H1 (cell line): ENCODE data around the gene JMJD7. TPM values are rescaled to one million over a fixed set of nuclear protein-coding genes. Genes with fewer than 3 reads are reported as not detected.

Experiments
- CTCF ChIA-PET: fragments of 300-600 bp; sonication (Branson Sonifier 250); formaldehyde crosslinking; loops from one replicate; lab custom pipeline; 2021; ENCODE audit not compliant: partially characterized antibody; lab: Charles Lee
- POLR2A ChIA-PET: fragments of 300-600 bp; sonication (Branson Sonifier 250); formaldehyde crosslinking; loops from one replicate; lab custom pipeline; 2021; ENCODE audit warnings: inconsistent platforms; ENCODE audit not compliant: partially characterized antibody; lab: Charles Lee
- DNase-seq, 2 experiments: peaks; one replicate each; pipeline versions ENCODE4 v3.0.0 to v3.0.0-alpha.2; 2010 to 2022; ENCODE audit warnings: low spot score in 2 of 2, low read depth in 1 of 2, mixed read lengths in 1 of 2
- FAIRE-seq: peaks from 2 replicates; lab custom pipeline; 2011; peaks lifted over from hg19 to GRCh38; lab: Jason Lieb, UNC
- H2AFZ ChIP-seq: 2 replicates; pipeline ENCODE4 v1.8.1; 2012; ENCODE audit warnings: low read length, inconsistent platforms
- H2AK5ac ChIP-seq: 2 replicates; pipeline ENCODE4 v1.6.1; 2013; ENCODE audit warnings: low read depth, low read length
- H2BK120ac ChIP-seq: replicated peaks from 2 replicates; pipeline ENCODE3; 2013; ENCODE audit warnings: low read depth, low read length, inconsistent platforms
- H2BK12ac ChIP-seq: 2 replicates; pipeline ENCODE4 v1.6.1; 2013; ENCODE audit warnings: low read depth, low read length
- H2BK15ac ChIP-seq: 2 replicates; pipeline ENCODE4 v1.6.1; 2013; ENCODE audit warnings: low read length
- H2BK20ac ChIP-seq: 2 replicates; pipeline ENCODE4 v1.6.1; 2013; ENCODE audit warnings: low read length
- H2BK5ac ChIP-seq: 2 replicates; pipeline ENCODE4 v1.6.1; 2013; ENCODE audit warnings: low read depth, low read length
- H3K14ac ChIP-seq: 2 replicates; pipeline ENCODE4 v1.6.1; 2013; ENCODE audit warnings: inconsistent platforms; ENCODE audit not compliant: insufficient read length
- H3K18ac ChIP-seq: 2 replicates; pipeline ENCODE4 v1.6.1; 2013; ENCODE audit warnings: low read length; ENCODE audit errors: extremely low read depth
- H3K23ac ChIP-seq: 2 replicates; pipeline ENCODE4 v1.6.1; 2013; ENCODE audit warnings: inconsistent platforms; ENCODE audit not compliant: insufficient read length
- H3K23me2 ChIP-seq: 2 replicates; pipeline ENCODE4 v1.6.1; 2013; ENCODE audit warnings: low read depth, low read length
- H3K27ac ChIP-seq: 2 replicates; pipeline ENCODE4 v1.6.1; 2011; ENCODE audit warnings: low read depth, low read length, inconsistent platforms
- H3K27me3 ChIP-seq, 4 experiments: replicated peaks in 1 of 4; 1 replicate in 1 of 4; 2 replicates in 3 of 4; pipeline versions ENCODE4 v1.6.1 to v1.8.1; 2011 to 2013; ENCODE audit warnings: low read length in 3 of 4, mild to moderate bottlenecking in 3 of 4, inconsistent platforms in 2 of 4, mixed read lengths in 2 of 4, moderate library complexity in 1 of 4; ENCODE audit not compliant: control insufficient read depth in 3 of 4, insufficient read depth in 3 of 4; ENCODE audit errors: extremely low read depth in 1 of 4
- H3K36me3 ChIP-seq, 4 experiments: 2 replicates each; pipeline versions ENCODE4 v1.6.1 to v1.8.1; 2011 to 2013; ENCODE audit warnings: mild to moderate bottlenecking in 4 of 4, low read length in 3 of 4, moderate library complexity in 2 of 4, control low read depth in 1 of 4, inconsistent platforms in 1 of 4; ENCODE audit not compliant: insufficient read depth in 4 of 4, control insufficient read depth in 2 of 4
- H3K4ac ChIP-seq: replicated peaks from 2 replicates; pipeline ENCODE3; 2013; ENCODE audit warnings: low read length, low read depth, mixed read lengths, inconsistent platforms; ENCODE audit not compliant: insufficient read length
- H3K4me1 ChIP-seq, 4 experiments: replicated peaks in 1 of 4; 1 replicate in 1 of 4; 2 replicates in 3 of 4; pipeline versions ENCODE4 v1.6.1 to v1.8.1; 2011 to 2013; ENCODE audit warnings: low read length in 3 of 4, inconsistent platforms in 2 of 4, mixed read lengths in 1 of 4; ENCODE audit not compliant: insufficient read depth in 4 of 4, control insufficient read depth in 3 of 4
- H3K4me2 ChIP-seq, 2 experiments: 2 replicates each; pipeline versions ENCODE4 v1.6.1 to v1.8.1; 2011 to 2013; ENCODE audit warnings: low read depth in 2 of 2, low read length in 2 of 2, control low read depth in 1 of 2, inconsistent platforms in 1 of 2, mild to moderate bottlenecking in 1 of 2; ENCODE audit not compliant: insufficient read depth in 1 of 2
- H3K4me3 ChIP-seq, 4 experiments: fragments of 200-600, 300-600 bp in 1 of 4; sonication (generic), shearing (Covaris generic), sonication (Bioruptor Twin) in 1 of 4; 2 replicates each; pipeline versions ENCODE4 v1.5.1 to v1.8.1; 2011 to 2016; ENCODE audit warnings: low read length in 4 of 4, low read depth in 3 of 4, control low read depth in 2 of 4, inconsistent platforms in 2 of 4, mild to moderate bottlenecking in 2 of 4, mixed read lengths in 1 of 4, moderate library complexity in 1 of 4; ENCODE audit not compliant: insufficient read depth in 2 of 4; ENCODE audit errors: extremely low read depth in 1 of 4
- H3K56ac ChIP-seq: replicated peaks from 2 replicates; pipeline ENCODE3; 2013; ENCODE audit warnings: low read depth, mild to moderate bottlenecking, mixed read lengths, low read length, inconsistent platforms; ENCODE audit not compliant: insufficient read length
- H3K79me1 ChIP-seq: 2 replicates; pipeline ENCODE4 v1.6.1; 2013; ENCODE audit warnings: low read depth, low read length, control low read depth
- H3K79me2 ChIP-seq, 2 experiments: 2 replicates each; pipeline versions ENCODE4 v1.6.1 to v1.8.1; 2012 to 2013; ENCODE audit warnings: low read length in 2 of 2, mild to moderate bottlenecking in 2 of 2, inconsistent platforms in 1 of 2; ENCODE audit not compliant: insufficient read depth in 2 of 2, control insufficient read depth in 1 of 2
- H3K9ac ChIP-seq, 4 experiments: replicated peaks in 1 of 4; 1 replicate in 1 of 4; 2 replicates in 3 of 4; pipeline versions ENCODE4 v1.6.1 to v1.8.1; 2011 to 2013; ENCODE audit warnings: low read depth in 3 of 4, low read length in 3 of 4, control low read depth in 2 of 4, mild to moderate bottlenecking in 2 of 4, moderate library complexity in 2 of 4, inconsistent platforms in 1 of 4; ENCODE audit errors: extremely low read depth in 1 of 4
- H3K9me3 ChIP-seq, 2 experiments: 2 replicates each; pipeline versions ENCODE4 v1.6.1 to v1.8.1; 2012 to 2013; ENCODE audit warnings: mild to moderate bottlenecking in 2 of 2, moderate library complexity in 2 of 2, control low read depth in 1 of 2, inconsistent platforms in 1 of 2, low read depth in 1 of 2, low read length in 1 of 2, mixed read lengths in 1 of 2; ENCODE audit not compliant: insufficient read depth in 2 of 2
- H4K20me1 ChIP-seq, 2 experiments: replicated peaks in 1 of 2; 2 replicates each; pipeline versions ENCODE3 to v1.8.1; 2011 to 2013; ENCODE audit warnings: inconsistent platforms in 2 of 2, low read length in 2 of 2, mild to moderate bottlenecking in 1 of 2; ENCODE audit not compliant: insufficient read depth in 2 of 2, control insufficient read depth in 1 of 2
- H4K5ac ChIP-seq: 2 replicates; pipeline ENCODE4 v1.6.1; 2013; ENCODE audit warnings: low read length, low read depth, mixed read lengths, inconsistent platforms; ENCODE audit not compliant: insufficient read length
- H4K8ac ChIP-seq: 2 replicates; pipeline ENCODE4 v1.8.0; 2013; ENCODE audit warnings: mild to moderate bottlenecking, moderate library complexity, low read length, inconsistent platforms; ENCODE audit not compliant: insufficient read depth; ENCODE audit errors: extremely low read depth
- H4K91ac ChIP-seq: replicated peaks from 2 replicates; pipeline ENCODE3; 2013; ENCODE audit warnings: low read length, mixed read lengths, inconsistent platforms; ENCODE audit not compliant: insufficient read length
- EP300 ChIP-seq, 2 experiments: IDR thresholded peaks; 1 replicate in 1 of 2; 2 replicates in 1 of 2; pipeline ENCODE4 v1.6.1; 2011 to 2012; ENCODE audit warnings: low read depth in 2 of 2, low read length in 2 of 2, mild to moderate bottlenecking in 2 of 2, borderline replicate concordance in 1 of 2, inconsistent platforms in 1 of 2, moderate library complexity in 1 of 2
- NRF1 ChIP-seq: IDR thresholded peaks from 2 replicates; pipeline ENCODE4 v1.6.1; 2011; ENCODE audit warnings: mild to moderate bottlenecking, low read depth, low read length, improper control_type of control experiment
- POLR2A ChIP-seq, 2 experiments: IDR thresholded peaks; 1 replicate in 1 of 2; 2 replicates in 1 of 2; pipeline ENCODE4 v1.6.1; 2011; ENCODE audit warnings: low read depth in 2 of 2, low read length in 2 of 2, mild to moderate bottlenecking in 2 of 2; ENCODE audit errors: control extremely low read depth in 1 of 2
- RXRA ChIP-seq: IDR thresholded peaks from 2 replicates; pipeline ENCODE4 v1.6.1; 2011; ENCODE audit warnings: low read depth, mild to moderate bottlenecking, low read length, moderate library complexity; ENCODE audit not compliant: insufficient read depth
- SIN3A ChIP-seq, 2 experiments: IDR thresholded peaks in 1 of 2; conservative IDR thresholded peaks in 1 of 2; 2 replicates each; pipeline ENCODE4 v1.6.1; 2011 to 2012; ENCODE audit warnings: low read length in 2 of 2, improper control_type of control experiment in 1 of 2, low read depth in 1 of 2, mild to moderate bottlenecking in 1 of 2
- TEAD4 ChIP-seq: IDR thresholded peaks from 2 replicates; pipeline ENCODE4 v1.6.1; 2012; ENCODE audit warnings: low read depth, low read length, inconsistent platforms, mixed read lengths
- WGBS, 2 experiments: shearing (Covaris generic) in 1 of 2; methylation state at CpG; one replicate each; pipeline versions ENCODE4 v1.1.6 to v1.1.7; 2013 to 2015; ENCODE audit warnings: low lambda C conversion rate in 2 of 2, mixed read lengths in 2 of 2, inconsistent platforms in 1 of 2, low coverage in 1 of 2, missing lambda C conversion rate in 1 of 2; ENCODE audit not compliant: insufficient replicate concordance in 2 of 2, insufficient coverage in 1 of 2, insufficient read length in 1 of 2; ENCODE audit errors: extremely low coverage in 1 of 2, missing lambda C conversion rate in 1 of 2; 5-methylcytosine and 5-hydroxymethylcytosine counted together
- polyA plus RNA-seq, 7 experiments: library from polyadenylated mRNA; depleted of rRNA in 3 of 7; stranded (reverse) in 5 of 7; unstranded in 2 of 7; fragments of >200 nt in 5 of 7; fragments of 200-250 nt in 2 of 7; gene quantifications; 1 replicate in 5 of 7; 2 replicates in 1 of 7; 4 replicates in 1 of 7; pipeline versions ENCODE4 v1.2.1 to v1.2.3, GENCODE V29; 2011 to 2013; ENCODE audit warnings: missing spikeins in 2 of 7, mixed read lengths in 2 of 7
- total RNA-seq: library from RNA; stranded (reverse); fragmentation: NEBNext Ultra II Directional; extraction: Animal tissue kit (Norgen Biotek cat#: 25700); gene quantifications from 2 replicates; pipeline ENCODE4 v1.2.1, GENCODE V29; 2021

JMJD7 gene
- total and polyA plus RNA-seq, 2 of the 8 experiments (the other 6 are each of a cell fraction or from before 2014, with no cell fraction given): 15.0 to 20.0 TPM

GRCh38 chr15:41885841-41886240, 57.9 kb downstream of the JMJD7 start:
- no peak for DNase-seq
- no peak overlapping the region for H2BK15ac ChIP-seq
- no peaks in the 10 kb centered on the region for H4K20me1 ChIP-seq
- peaks cover 4% of the 10 kb centered on the region; the same call in 1 of the 2 replicates for H3K23me2 ChIP-seq
- H3K9ac ChIP-seq: no peak overlapping the region
- H3K4me1 ChIP-seq: peaks cover 0 to 9% (median 4%) of the 10 kb centered on the region in 4 experiments; a peak in 6 of 7 replicates
- ChIA-PET POLR2A (interaction anchor here (1.2 to 1.4 kb wide), 3 partner anchors 9 to 29 kb away, joined by 3 to 6 read pairs (median 3); no protein-coding TSS in a partner anchor), CTCF (interaction anchor here (0.6 to 3.0 kb wide), 8 partner anchors 9 to 734 kb away, joined by 3 to 8 read pairs (median 4); no protein-coding TSS in a partner anchor)
- no peak overlapping the region for H2BK5ac ChIP-seq
- no peak overlapping the region for H4K8ac ChIP-seq
- H4K5ac ChIP-seq: no peak overlapping the region
- H3K4ac ChIP-seq: no peak overlapping the region
- H3K56ac ChIP-seq: no peak overlapping the region
- H3K36me3 ChIP-seq: no peaks in the 10 kb centered on the region
- no peak overlapping the region for H2BK12ac ChIP-seq
- H2AK5ac ChIP-seq: no peak overlapping the region
- H3K79me2 ChIP-seq: no peaks in the 10 kb centered on the region
- no peak for FAIRE-seq
- no peak for TF ChIP-seq POLR2A (IDR thresholded peaks at IDR 0.05; ENCODE audit: control extremely low read depth in 1 of 2, low read depth in 2 of 2, low read length in 2 of 2)
- no peak for TF ChIP-seq RXRA
- no peak for TF ChIP-seq NRF1
- TF ChIP-seq SIN3A (conservative IDR thresholded peaks at IDR 0.05 in 1 of 2, IDR thresholded peaks at IDR 0.05 in 1 of 2; ENCODE audit: low read depth in 1 of 2, low read length in 2 of 2): no peak
- no peak for TF ChIP-seq EP300 (IDR thresholded peaks at IDR 0.05; ENCODE audit: borderline replicate concordance in 1 of 2, low read depth in 2 of 2, low read length in 2 of 2)
- TF ChIP-seq TEAD4: no peak
- no peak overlapping the region for H3K4me3 ChIP-seq
- no peak overlapping the region for H2AFZ ChIP-seq
- 95% methylated on average over 14 of the region's 14 CpGs; no CpG with 5 or more reads in 1 of the 2 experiments for WGBS, 2 experiments
- H3K79me1 ChIP-seq: no peaks in the 10 kb centered on the region
- no peak overlapping the region for H3K27ac ChIP-seq
- no peaks in the 10 kb centered on the region for H3K9me3 ChIP-seq
- no peak overlapping the region for H3K18ac ChIP-seq
- H2BK120ac ChIP-seq: no peak overlapping the region
- H4K91ac ChIP-seq: no peak overlapping the region
- H2BK20ac ChIP-seq: no peak overlapping the region
- no peak overlapping the region for H3K4me2 ChIP-seq
- no peak overlapping the region for H3K23ac ChIP-seq
- H3K14ac ChIP-seq: no peak overlapping the region
- peaks cover 18 to 27% (median 25%) of the 10 kb centered on the region in 4 experiments for H3K27me3 ChIP-seq
